Fibroblast of lung (primary cell): ENCODE data around the gene ALDH3B2. TPM values are rescaled to one million over a fixed set of nuclear protein-coding genes. Genes with fewer than 3 reads are reported as not detected.

Source experiments
- DNase-seq, 2 donors: peaks; one replicate each; pipeline versions ENCODE4 v3.0.0 to v3.0.0-alpha.2; 2010; ENCODE audit warnings: low read depth in 2 of 2
- H2AFZ ChIP-seq: 2 replicates; pipeline ENCODE4 v1.5.1; 2012; ENCODE audit warnings: low read length, control low read depth, inconsistent platforms
- H3K27ac ChIP-seq: 2 replicates; pipeline ENCODE4 v1.5.1; 2011; ENCODE audit warnings: low read length, control low read depth; ENCODE audit not compliant: insufficient read depth
- H3K27me3 ChIP-seq: 2 replicates; pipeline ENCODE4 v1.5.1; 2011; ENCODE audit warnings: mild to moderate bottlenecking, low read length; ENCODE audit not compliant: control insufficient read depth, insufficient read depth
- H3K36me3 ChIP-seq: 2 replicates; pipeline ENCODE4 v1.5.1; 2011; ENCODE audit warnings: low read length; ENCODE audit not compliant: control insufficient read depth, insufficient read depth
- H3K4me1 ChIP-seq: 2 replicates; pipeline ENCODE4 v1.5.1; 2011; ENCODE audit warnings: low read length; ENCODE audit not compliant: control insufficient read depth, insufficient read depth; ENCODE audit errors: extremely low read depth
- H3K4me2 ChIP-seq: 2 replicates; pipeline ENCODE4 v1.5.1; 2011; ENCODE audit warnings: low read length, control low read depth; ENCODE audit not compliant: insufficient read depth; ENCODE audit errors: extremely low read depth
- H3K4me3 ChIP-seq, 4 experiments: fragments of 200-600 bp in 1 of 4; sonication (generic) in 1 of 4; replicated peaks in 1 of 4; 2 replicates each; pipeline ENCODE4 v1.5.1; 2011 to 2016; ENCODE audit warnings: low read length in 4 of 4, low read depth in 3 of 4, mild to moderate bottlenecking in 3 of 4, control low read depth in 2 of 4, inconsistent platforms in 1 of 4, mixed read lengths in 1 of 4; ENCODE audit not compliant: insufficient read depth in 1 of 4; ENCODE audit errors: control extremely low read depth in 1 of 4
- H3K79me2 ChIP-seq: 2 replicates; pipeline ENCODE4 v1.5.1; 2012; ENCODE audit warnings: mild to moderate bottlenecking, low read length, inconsistent platforms; ENCODE audit not compliant: control insufficient read depth, insufficient read depth
- H3K9ac ChIP-seq: 2 replicates; pipeline ENCODE4 v1.5.1; 2011; ENCODE audit warnings: mild to moderate bottlenecking, low read length, control low read depth; ENCODE audit not compliant: insufficient read depth
- H3K9me3 ChIP-seq: 2 replicates; pipeline ENCODE4 v1.5.1; 2012; ENCODE audit warnings: low read depth, low read length; ENCODE audit not compliant: control insufficient read depth, insufficient read depth
- H4K20me1 ChIP-seq: 2 replicates; pipeline ENCODE4 v1.5.1; 2011; ENCODE audit warnings: low read length; ENCODE audit not compliant: control insufficient read depth, insufficient read depth; ENCODE audit errors: extremely low read depth
- EZH2 ChIP-seq: IDR thresholded peaks from 2 replicates; pipeline ENCODE4 v1.5.1; 2012; ENCODE audit warnings: low read length, control low read depth, mild to moderate bottlenecking; ENCODE audit errors: missing control alignments
- polyA plus RNA-seq, 2 donors: library from polyadenylated mRNA; depleted of rRNA in 1 of 2; stranded (reverse) in 1 of 2; unstranded in 1 of 2; fragments of >200 nt; gene quantifications; 2 replicates each; pipeline ENCODE4 v1.2.1, GENCODE V29; 2011 to 2012; ENCODE audit warnings: missing spikeins in 1 of 2
- total RNA-seq: library from RNA; depleted of rRNA; stranded (reverse); fragments of >200 nt; gene quantifications from 2 replicates; pipeline ENCODE4 v1.2.1, GENCODE V29; 2014
- TF ChIP-seq, protein P1 (sequence below), 2 donors: IDR thresholded peaks in 1 of 2; conservative IDR thresholded peaks in 1 of 2; 1 replicate in 1 of 2; 2 replicates in 1 of 2; pipeline ENCODE4 v1.5.1; 2011 to 2012; ENCODE audit warnings: low read length in 2 of 2, control low read depth in 1 of 2, inconsistent platforms in 1 of 2, low read depth in 1 of 2, mild to moderate bottlenecking in 1 of 2

ALDH3B2 gene
- total and polyA plus RNA-seq, 2 donors (not counting 1 experiment from before 2014, with no cell fraction given), result not detected

DNA sequence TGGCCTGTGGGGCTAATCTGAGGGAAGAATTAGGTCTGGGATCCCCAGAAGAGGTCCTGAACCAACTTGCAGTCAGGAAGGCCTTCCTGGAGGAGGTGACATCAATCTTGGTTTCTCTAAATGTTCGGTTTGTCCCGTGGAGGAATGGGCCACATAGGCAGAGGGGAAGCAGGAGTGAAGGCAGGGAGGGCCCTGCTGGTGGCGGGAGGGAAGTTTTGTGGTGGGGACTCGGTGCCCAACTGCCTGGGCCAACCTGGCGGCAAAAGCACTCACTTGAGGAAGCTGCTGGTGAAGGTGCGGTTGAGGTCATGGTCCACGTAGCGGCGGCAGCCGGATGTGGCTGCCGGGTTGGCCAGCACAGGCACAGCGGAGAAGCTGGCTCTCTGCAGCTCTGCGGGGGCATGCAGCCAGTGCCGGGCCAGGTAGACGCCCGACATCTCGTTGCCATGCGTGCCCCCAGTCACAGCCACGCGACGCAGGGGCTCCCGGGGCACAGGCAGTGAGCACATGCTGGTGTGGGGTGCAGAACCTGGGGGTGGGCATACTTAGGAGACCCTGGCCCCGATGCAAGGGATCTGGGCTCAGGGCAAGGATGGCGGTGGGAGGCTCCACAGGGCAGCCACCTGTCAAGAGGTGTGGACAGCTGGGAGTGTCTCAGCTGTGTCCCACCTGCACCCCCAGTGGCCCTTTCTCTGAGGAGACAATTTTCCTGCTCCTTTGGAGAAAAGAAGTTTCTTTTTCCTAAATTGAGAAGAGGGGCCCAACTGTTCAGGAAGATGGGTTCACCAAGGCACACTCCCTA lies 27.7 kb downstream of the ALDH3B2 start:
- no peaks in the 10 kb centered on the region for H4K20me1 ChIP-seq
- H3K79me2 ChIP-seq, result no peaks in the 10 kb centered on the region
- no peaks in the 10 kb centered on the region for H3K9me3 ChIP-seq
- no peak overlapping the region for H2AFZ ChIP-seq
- no peak overlapping the region for H3K27ac ChIP-seq
- no peaks in the 10 kb centered on the region for H3K36me3 ChIP-seq
- no peak overlapping the region for H3K9ac ChIP-seq
- no peaks in the 10 kb centered on the region for H3K4me1 ChIP-seq
- DNase-seq, result no peak
- H3K27me3 ChIP-seq, result no peaks in the 10 kb centered on the region
- no peak overlapping the region for H3K4me2 ChIP-seq
- no peak for TF ChIP-seq EZH2
- TF ChIP-seq, protein P1, sequence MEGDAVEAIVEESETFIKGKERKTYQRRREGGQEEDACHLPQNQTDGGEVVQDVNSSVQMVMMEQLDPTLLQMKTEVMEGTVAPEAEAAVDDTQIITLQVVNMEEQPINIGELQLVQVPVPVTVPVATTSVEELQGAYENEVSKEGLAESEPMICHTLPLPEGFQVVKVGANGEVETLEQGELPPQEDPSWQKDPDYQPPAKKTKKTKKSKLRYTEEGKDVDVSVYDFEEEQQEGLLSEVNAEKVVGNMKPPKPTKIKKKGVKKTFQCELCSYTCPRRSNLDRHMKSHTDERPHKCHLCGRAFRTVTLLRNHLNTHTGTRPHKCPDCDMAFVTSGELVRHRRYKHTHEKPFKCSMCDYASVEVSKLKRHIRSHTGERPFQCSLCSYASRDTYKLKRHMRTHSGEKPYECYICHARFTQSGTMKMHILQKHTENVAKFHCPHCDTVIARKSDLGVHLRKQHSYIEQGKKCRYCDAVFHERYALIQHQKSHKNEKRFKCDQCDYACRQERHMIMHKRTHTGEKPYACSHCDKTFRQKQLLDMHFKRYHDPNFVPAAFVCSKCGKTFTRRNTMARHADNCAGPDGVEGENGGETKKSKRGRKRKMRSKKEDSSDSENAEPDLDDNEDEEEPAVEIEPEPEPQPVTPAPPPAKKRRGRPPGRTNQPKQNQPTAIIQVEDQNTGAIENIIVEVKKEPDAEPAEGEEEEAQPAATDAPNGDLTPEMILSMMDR (conservative IDR thresholded peaks at IDR 0.05 in 1 of 2, IDR thresholded peaks at IDR 0.05 in 1 of 2; ENCODE audit: low read depth in 1 of 2, low read length in 2 of 2), result no peak
- no peak overlapping the region for H3K4me3 ChIP-seq

DNA sequence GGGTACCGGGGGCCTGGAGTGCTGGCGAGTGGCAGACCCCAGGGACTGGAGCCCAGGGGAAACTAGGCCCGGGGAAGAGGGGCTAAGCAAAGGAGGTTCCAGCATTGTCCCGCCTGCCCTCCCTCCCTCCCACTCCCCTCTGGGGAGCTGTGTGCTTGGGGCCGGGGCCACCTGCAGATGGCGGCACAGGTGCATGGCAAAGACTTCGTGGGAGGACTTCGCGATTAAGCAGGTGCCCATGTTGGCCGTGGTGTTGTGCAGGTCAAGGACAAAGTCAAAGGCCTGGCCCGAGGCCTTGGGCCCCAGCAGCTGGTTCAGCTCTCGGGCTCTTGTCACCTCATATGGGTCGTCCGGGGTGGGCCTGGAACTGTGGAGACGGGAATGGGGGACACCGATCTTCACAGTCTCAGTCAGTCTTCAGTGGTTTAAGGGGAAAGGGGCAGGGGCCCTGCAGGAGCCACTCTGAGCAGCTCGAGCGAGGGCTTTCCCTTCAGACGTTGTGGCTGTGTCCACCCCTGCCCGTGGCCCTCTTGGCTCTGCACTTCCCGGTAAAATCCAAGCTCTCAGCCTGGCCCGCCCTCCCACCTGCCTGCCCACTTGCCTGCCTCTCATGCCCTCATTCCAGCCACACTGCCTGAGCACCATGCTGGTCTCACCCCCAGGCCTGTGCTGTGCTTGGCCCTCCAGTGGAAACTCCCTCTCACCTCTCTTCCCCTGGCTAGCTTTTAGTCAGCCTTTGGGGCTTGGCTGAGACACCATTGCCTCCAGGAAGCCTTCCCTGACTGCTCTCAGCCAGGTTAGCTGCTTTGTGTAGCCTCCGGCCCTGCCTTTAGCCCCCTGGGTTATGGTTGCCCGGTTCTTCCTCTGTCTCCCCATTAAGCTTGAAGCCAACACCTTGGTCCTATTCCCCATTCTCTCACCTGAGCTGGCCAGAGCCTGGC lies 28.6 kb downstream of the ALDH3B2 start:
- Histone ChIP-seq H3K9ac (no peak overlapping the region), H3K4me3 (no peak overlapping the region), H3K9me3 (no peaks in the 10 kb centered on the region), H3K4me1 (no peaks in the 10 kb centered on the region), H4K20me1 (no peaks in the 10 kb centered on the region), H3K27me3 (no peaks in the 10 kb centered on the region), H3K36me3 (no peaks in the 10 kb centered on the region), H3K79me2 (no peaks in the 10 kb centered on the region), H2AFZ (no peak overlapping the region), H3K4me2 (no peak overlapping the region), H3K27ac (no peak overlapping the region)
- no peak for DNase-seq
- TF ChIP-seq, protein P1 (conservative IDR thresholded peaks at IDR 0.05 in 1 of 2, IDR thresholded peaks at IDR 0.05 in 1 of 2; ENCODE audit: low read depth in 1 of 2, low read length in 2 of 2), result no peak
- no peak for TF ChIP-seq EZH2
